Activated CD4-positive, alpha-beta memory T cell treated with anti-CD3 and anti-CD28 coated beads, Interleukin-2, amount 10 ng/mL, durations not matched to agents 7 days and 5 days (primary cell): ENCODE results near the gene REC114. TPM values are rescaled to one million over a fixed set of nuclear protein-coding genes. Genes with fewer than 3 reads are reported as not detected.
"Not testable (repeated sequence)": the region's sequence is repeated elsewhere in the genome, so short reads cannot be mapped to it uniquely, and the experiment has no call there.

ENCODE experiments used
- CTCF ChIA-PET: fragments of 350-600 bp; sonication (Branson Sonifier 250); formaldehyde crosslinking; loops from one replicate; lab custom pipeline; 2021; ENCODE audit warnings: antibody characterized with exemption, inconsistent platforms; lab: Charles Lee
- POLR2A ChIA-PET: fragments of 350-600 bp; sonication (Branson Sonifier 250); formaldehyde crosslinking; loops from one replicate; lab custom pipeline; 2021; ENCODE audit warnings: antibody characterized with exemption; lab: Charles Lee
- DNase-seq: peaks from one replicate; pipeline ENCODE4 v3.0.0-alpha.2; 2020
- H3K27ac Mint-ChIP-seq: one replicate; pipeline ENCODE4 v1.8.0; 2021; ENCODE audit warnings: mild to moderate bottlenecking, mixed read lengths
- H3K27me3 Mint-ChIP-seq: one replicate; pipeline ENCODE4 v1.8.0; 2021; ENCODE audit warnings: mixed read lengths
- H3K36me3 Mint-ChIP-seq: one replicate; pipeline ENCODE4 v1.8.0; 2021; ENCODE audit warnings: low read depth, mixed read lengths
- H3K4me1 Mint-ChIP-seq: one replicate; pipeline ENCODE4 v1.8.0; 2021; ENCODE audit warnings: mixed read lengths
- H3K4me3 Mint-ChIP-seq: one replicate; pipeline ENCODE4 v1.8.0; 2021; ENCODE audit warnings: mild to moderate bottlenecking, mixed read lengths
- H3K9me3 Mint-ChIP-seq: one replicate; pipeline ENCODE4 v1.8.0; 2021; ENCODE audit warnings: mixed read lengths
- total RNA-seq, 2 experiments: library from RNA; stranded (reverse); gene quantifications; one replicate each; pipeline ENCODE4 v1.2.3, GENCODE V29; 2021

Gene REC114, protein sequence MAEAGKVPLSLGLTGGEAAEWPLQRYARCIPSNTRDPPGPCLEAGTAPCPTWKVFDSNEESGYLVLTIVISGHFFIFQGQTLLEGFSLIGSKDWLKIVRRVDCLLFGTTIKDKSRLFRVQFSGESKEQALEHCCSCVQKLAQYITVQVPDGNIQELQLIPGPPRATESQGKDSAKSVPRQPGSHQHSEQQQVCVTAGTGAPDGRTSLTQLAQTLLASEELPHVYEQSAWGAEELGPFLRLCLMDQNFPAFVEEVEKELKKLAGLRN
- total RNA-seq, result not detected

DNA sequence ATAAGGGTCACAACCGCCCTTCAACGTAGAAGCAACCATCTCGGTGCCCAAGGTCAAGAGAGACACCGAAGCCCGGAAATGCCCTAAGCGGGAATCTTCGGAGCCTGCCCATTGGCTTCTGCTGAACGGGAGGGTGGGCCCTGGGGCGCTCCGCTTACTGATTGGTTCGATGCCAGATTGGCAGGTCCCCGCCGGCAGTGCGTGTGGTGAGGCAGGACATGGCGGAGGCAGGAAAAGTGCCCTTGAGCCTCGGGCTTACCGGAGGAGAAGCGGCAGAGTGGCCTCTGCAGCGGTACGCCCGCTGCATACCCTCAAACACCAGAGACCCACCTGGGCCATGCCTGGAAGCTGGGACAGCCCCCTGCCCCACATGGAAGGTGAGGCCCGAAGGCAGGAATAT, at the start of gene REC114:
REC114 (plus strand) TSS at position 197 of the 400 bp plus-strand sequence; CDS start at position 219, 22 bp downstream.
- peaks cover 4% of the 10 kb centered on the region for H3K9me3 Mint-ChIP-seq
- no peak within 1 kb of the TSS for H3K4me3 Mint-ChIP-seq
- H3K27me3 Mint-ChIP-seq, result peaks cover 26% of the 10 kb centered on the region
- H3K36me3 Mint-ChIP-seq, result peaks cover 6% of the 10 kb centered on the region
- ChIA-PET CTCF (no interaction called here), POLR2A (no interaction called here)
- peaks cover 17% of the 10 kb centered on the region for H3K4me1 Mint-ChIP-seq
- no peak within 1 kb of the TSS for H3K27ac Mint-ChIP-seq
- DNase-seq, result no peak

DNA sequence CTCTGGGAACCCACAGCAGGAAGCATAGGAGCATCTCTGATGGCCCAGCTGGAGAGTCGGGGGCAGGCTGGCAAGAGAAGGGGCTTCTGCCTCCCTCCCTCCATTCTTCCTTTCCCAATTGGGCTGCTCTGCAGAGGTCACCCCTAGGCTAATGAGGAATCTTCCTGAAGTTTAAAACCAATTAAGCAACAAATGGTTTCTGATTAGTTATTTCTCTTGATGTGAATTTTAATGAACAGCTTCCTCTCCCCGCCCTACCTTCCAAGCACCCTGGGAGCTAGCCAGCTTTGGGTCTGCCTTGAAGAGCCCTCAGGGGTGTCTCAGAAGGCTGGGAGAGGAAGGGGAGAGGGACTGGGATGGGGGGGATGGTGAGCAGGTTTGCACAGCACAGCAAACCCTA, 49.6 kb upstream of the REC114 start:
- POLR2A ChIA-PET, result no interaction called here
- H3K27me3 Mint-ChIP-seq, result no peaks in the 10 kb centered on the region
- no peaks in the 10 kb centered on the region for H3K36me3 Mint-ChIP-seq
- H3K4me3 Mint-ChIP-seq, result no peak overlapping the region
- no peak overlapping the region for H3K27ac Mint-ChIP-seq
- CTCF ChIA-PET, result no interaction called here
- no peaks in the 10 kb centered on the region for H3K9me3 Mint-ChIP-seq
- no peak for DNase-seq
- no peaks in the 10 kb centered on the region for H3K4me1 Mint-ChIP-seq

DNA sequence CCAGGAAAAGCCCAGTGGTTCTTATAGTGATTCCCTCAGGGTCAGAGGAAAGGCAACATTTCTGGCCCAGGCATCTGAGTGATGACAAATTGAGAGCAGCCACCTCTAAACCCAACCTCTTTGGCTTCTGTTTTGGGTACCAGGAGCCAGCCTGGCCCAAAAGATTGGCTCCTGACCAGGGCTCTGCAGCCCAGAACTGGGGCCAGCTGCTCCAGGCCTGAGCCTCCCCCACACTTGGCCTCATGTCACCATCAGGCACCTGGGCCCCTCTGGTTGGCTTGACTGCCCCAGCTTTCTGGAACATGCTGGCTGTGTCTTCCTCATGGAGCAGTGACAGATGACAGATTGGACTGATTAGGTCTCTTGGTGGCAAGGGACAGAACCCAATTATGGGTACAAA, 48.2 kb upstream of the REC114 start:
- Mint-ChIP-seq H3K27me3 (peaks cover 2% of the 10 kb centered on the region), H3K4me1 (no peaks in the 10 kb centered on the region), H3K36me3 (no peaks in the 10 kb centered on the region), H3K9me3 (no peaks in the 10 kb centered on the region), H3K27ac (no peak overlapping the region), H3K4me3 (no peak overlapping the region)
- ChIA-PET CTCF (no interaction called here), POLR2A (no interaction called here)
- no peak for DNase-seq

DNA sequence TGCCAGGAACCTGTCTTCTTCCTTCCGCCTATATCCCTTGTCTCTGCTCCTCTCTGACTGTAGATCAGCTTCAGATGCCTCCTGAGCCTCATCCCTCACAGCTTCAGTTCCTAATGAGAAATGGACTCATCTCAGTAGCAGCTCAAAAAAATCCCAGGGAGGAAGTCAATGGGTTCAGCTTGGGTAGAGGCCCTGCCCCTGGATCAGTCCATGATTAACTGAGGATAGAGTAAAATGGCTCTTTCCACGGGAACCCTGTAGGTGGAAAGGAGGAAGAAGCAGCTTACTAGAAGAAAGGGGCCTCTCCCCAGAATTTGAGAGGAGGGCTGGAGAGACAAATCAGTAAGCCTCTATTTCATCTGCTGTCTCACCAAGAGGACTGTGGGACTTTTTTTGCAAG, 47.3 kb upstream of the REC114 start:
- Mint-ChIP-seq H3K9me3 (no peaks in the 10 kb centered on the region), H3K36me3 (no peaks in the 10 kb centered on the region), H3K27me3 (peaks cover 3% of the 10 kb centered on the region), H3K4me1 (no peaks in the 10 kb centered on the region), H3K4me3 (no peak overlapping the region), H3K27ac (no peak overlapping the region)
- no peak for DNase-seq
- POLR2A ChIA-PET, result no interaction called here
- CTCF ChIA-PET, result interaction anchor here (0.7 to 0.8 kb wide), 2 partner anchors 158 to 568 kb away, joined by 3 to 4 read pairs; no protein-coding TSS in a partner anchor

DNA sequence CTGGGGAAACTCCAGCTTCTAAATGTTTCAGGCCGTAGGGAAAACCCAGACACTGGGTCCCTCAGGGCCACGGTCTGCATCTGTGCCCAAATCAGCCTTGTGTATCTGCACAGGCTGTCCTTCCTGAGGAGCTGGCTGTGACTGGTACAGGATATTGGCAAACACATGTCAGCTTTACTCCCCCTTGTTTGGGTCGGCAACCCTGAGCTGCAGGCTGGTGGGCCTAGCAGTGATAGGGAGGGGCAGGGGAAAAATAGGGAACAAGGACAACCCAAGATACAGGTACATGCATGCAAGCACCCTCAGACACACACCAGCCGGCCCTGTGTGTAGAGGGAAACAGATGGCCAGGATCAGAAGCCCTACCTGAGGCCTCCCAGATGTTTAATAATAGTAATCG, 45.5 kb upstream of the REC114 start:
- no peaks in the 10 kb centered on the region for H3K9me3 Mint-ChIP-seq
- no peaks in the 10 kb centered on the region for H3K36me3 Mint-ChIP-seq
- CTCF ChIA-PET, result no interaction called here
- peaks cover 3% of the 10 kb centered on the region for H3K27me3 Mint-ChIP-seq
- DNase-seq, result no peak
- no peaks in the 10 kb centered on the region for H3K4me1 Mint-ChIP-seq
- H3K4me3 Mint-ChIP-seq, result no peak overlapping the region
- POLR2A ChIA-PET, result no interaction called here
- no peak overlapping the region for H3K27ac Mint-ChIP-seq

DNA sequence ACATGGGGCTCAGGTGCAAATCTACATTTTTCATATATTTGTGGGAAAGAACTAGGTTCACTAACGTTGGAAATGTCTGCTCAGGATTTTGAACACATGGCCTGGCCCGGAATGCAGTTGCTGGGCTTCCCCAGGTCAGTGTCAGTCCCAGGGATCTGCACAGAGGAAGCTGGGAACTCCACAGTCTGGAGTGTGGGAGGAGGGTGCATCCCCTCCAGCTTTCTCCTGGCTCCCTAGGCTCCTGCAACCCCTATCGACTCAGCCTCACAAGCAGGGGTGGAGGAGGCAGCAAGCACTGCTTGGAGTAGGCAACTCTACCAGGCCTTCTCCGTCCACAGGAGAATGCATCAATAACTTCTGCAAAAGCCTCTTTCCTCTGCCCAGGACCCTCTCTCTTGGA, 44.1 kb upstream of the REC114 start:
- Mint-ChIP-seq H3K36me3 (no peaks in the 10 kb centered on the region), H3K27me3 (peaks cover 3% of the 10 kb centered on the region), H3K4me3 (no peak overlapping the region), H3K9me3 (no peaks in the 10 kb centered on the region), H3K27ac (no peak overlapping the region), H3K4me1 (no peaks in the 10 kb centered on the region)
- no peak for DNase-seq
- ChIA-PET CTCF (no interaction called here), POLR2A (no interaction called here)

DNA sequence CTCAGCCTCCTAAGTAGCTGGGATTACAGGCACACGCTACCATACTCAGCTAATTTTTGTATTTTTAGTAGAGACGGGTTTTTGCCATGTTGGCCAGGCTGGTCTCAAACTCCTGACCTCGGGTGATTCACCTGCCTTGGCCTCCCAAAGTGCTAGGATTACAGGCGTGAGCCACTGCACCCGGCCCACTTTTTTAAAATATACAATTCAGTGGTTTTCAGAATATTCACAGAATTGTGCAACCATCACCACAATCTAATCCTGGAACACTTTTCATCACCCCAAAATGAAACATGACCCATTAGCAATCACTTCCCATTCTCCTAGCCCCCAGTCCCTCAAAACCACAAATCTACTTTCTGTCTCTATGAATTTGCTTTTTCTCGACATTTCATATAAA, 42.7 kb upstream of the REC114 start:
- H3K4me1 Mint-ChIP-seq, CTCF ChIA-PET, H3K4me3 Mint-ChIP-seq, POLR2A ChIA-PET, H3K27me3 Mint-ChIP-seq, H3K9me3 Mint-ChIP-seq, DNase-seq, H3K36me3 Mint-ChIP-seq, H3K27ac Mint-ChIP-seq: not testable (repeated sequence)

DNA sequence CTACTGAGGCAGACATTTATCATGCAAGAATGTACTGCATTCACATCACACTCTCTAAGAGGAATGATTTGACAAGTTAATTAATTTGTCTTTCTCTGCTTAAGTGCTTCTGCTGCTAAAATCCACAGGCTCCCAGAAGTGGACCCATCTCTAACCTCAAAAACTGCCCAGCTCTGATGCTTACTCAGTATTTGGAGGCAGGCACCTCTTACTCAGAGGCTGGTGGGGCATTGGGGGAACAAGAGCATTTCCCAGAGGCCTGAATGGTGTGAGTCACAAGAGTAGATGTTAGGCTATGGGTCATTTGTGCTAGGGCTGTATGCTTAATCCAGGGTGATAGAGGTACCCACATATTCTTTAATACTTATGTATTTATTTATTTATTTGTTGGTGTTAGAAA, 39.8 kb upstream of the REC114 start:
- DNase-seq, result no peak
- ChIA-PET POLR2A (no interaction called here), CTCF (no interaction called here)
- Mint-ChIP-seq H3K4me3 (no peak overlapping the region), H3K9me3 (no peaks in the 10 kb centered on the region), H3K36me3 (no peaks in the 10 kb centered on the region), H3K4me1 (no peaks in the 10 kb centered on the region), H3K27me3 (peaks cover 14% of the 10 kb centered on the region), H3K27ac (no peak overlapping the region)

DNA sequence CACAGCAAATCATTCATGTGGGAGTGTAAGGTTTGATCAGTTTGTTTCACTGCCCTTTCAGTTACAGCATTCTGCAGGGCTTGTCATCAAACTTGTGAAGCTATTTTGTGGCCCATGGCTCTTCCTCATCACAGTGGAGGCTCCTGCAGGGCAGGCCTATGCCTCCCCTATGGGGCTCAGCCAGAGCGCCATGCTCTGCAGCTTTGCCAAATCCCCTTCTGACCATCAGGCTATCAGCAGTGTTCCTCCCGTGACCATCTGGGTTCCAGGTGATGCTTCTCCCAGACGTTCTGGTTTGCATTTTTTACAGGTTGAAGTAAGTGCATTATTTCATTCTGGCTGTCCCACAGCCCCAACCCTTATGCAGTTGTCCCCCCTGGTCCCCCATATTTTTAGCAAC, 28.1 kb upstream of the REC114 start:
- Mint-ChIP-seq H3K27me3 (peaks cover 17% of the 10 kb centered on the region), H3K4me3 (no peak overlapping the region), H3K27ac (no peak overlapping the region), H3K4me1 (no peaks in the 10 kb centered on the region), H3K9me3 (no peaks in the 10 kb centered on the region), H3K36me3 (no peaks in the 10 kb centered on the region)
- ChIA-PET POLR2A (no interaction called here), CTCF (interaction anchor here (0.5 kb wide), 1 partner anchor 108 kb away, joined by 3 read pairs; no protein-coding TSS in a partner anchor)
- DNase-seq, result no peak

DNA sequence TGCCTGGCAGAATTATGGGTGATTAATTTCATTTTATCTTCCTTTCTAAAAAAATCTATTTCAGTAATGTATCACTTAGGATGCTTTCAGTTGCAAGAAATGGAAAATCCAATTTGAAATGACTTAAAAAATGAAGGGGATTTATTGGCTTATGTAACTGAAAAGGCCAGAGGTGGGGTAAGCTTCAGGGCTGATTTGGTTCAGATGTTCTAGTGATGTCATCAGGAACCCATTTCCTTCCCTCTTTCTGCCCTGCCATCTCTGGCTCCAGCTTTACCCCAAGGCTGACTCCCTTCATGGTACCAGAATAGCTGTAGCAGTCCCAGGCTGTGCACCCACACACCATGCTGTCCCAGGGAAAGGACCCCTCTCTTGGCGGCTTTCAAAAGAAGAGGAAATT, 18.5 kb upstream of the REC114 start:
- no peaks in the 10 kb centered on the region for H3K36me3 Mint-ChIP-seq
- peaks cover 14% of the 10 kb centered on the region for H3K4me1 Mint-ChIP-seq
- no peak overlapping the region for H3K27ac Mint-ChIP-seq
- H3K27me3 Mint-ChIP-seq, result peaks cover 22% of the 10 kb centered on the region
- POLR2A ChIA-PET, result no interaction called here
- no peak for DNase-seq
- CTCF ChIA-PET, result no interaction called here
- H3K4me3 Mint-ChIP-seq, result no peak overlapping the region
- no peaks in the 10 kb centered on the region for H3K9me3 Mint-ChIP-seq

DNA sequence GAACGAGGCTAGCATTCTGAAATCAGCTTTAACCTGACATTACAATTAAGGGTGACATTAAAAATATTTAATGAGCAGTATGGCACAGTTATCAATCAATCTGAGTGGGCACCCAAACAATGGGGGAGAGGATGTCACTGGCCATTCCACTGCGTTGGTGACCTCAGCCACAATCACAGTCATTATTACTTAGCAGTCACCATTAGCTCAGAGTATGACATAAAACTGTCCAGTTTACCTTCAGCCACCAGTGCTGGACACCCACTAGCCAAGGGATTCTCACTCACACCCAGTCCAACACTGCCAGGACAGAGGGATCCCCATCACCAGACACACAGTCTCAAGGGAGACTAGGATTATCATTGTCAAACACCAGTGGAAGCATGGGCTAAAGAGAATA, 17.5 kb upstream of the REC114 start:
- peaks cover 24% of the 10 kb centered on the region for H3K27me3 Mint-ChIP-seq
- no peak for DNase-seq
- no peak overlapping the region for H3K27ac Mint-ChIP-seq
- no peak overlapping the region for H3K4me3 Mint-ChIP-seq
- H3K9me3 Mint-ChIP-seq, result no peaks in the 10 kb centered on the region
- POLR2A ChIA-PET, result interaction anchor here (1.4 kb wide), 1 partner anchor 9 kb away, joined by 3 read pairs; no protein-coding TSS in a partner anchor
- H3K4me1 Mint-ChIP-seq, result peaks cover 14% of the 10 kb centered on the region
- no peaks in the 10 kb centered on the region for H3K36me3 Mint-ChIP-seq
- CTCF ChIA-PET, result interaction anchor here (0.6 kb wide), 1 partner anchor 135 kb away, joined by 3 read pairs; no protein-coding TSS in a partner anchor

DNA sequence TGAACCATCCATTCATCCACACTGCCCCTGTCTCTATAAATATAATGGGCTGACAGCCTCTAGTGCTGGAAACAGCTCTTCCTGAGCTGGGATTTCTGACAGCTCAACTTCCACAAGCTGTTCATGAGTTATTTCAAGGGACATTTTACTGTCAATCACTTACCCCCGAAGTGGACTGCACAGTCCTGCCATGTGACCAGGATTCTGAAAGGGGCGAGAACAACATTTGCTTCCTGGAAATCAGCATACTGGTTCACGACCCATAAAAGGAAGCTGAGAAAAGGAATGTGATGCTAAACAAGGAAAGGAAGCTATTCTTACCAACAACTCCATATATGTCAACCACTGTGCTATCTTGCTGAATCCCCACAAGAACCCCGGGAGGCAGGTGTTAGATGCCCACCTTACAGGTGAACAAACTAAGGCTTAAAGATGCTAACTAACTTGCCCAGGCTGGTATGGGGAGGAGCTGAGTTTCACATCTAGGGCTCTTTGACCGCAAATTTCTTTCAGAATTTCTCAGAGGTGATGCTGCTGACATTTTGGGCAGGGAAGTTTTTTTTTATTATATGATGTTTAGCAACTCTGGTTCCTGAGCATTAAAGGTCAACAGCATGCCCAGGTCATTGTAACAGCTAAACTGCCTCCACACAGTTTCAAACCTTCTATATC, 16.5 kb upstream of the REC114 start:
- no peaks in the 10 kb centered on the region for H3K9me3 Mint-ChIP-seq
- POLR2A ChIA-PET, result interaction anchor here (0.7 to 1.4 kb wide), 2 partner anchors 8 to 205 kb away, joined by 3 to 4 read pairs; no protein-coding TSS in a partner anchor
- peaks cover 29% of the 10 kb centered on the region for H3K27me3 Mint-ChIP-seq
- no peak for DNase-seq
- no peak overlapping the region for H3K27ac Mint-ChIP-seq
- H3K4me1 Mint-ChIP-seq, result peaks cover 14% of the 10 kb centered on the region
- no peak overlapping the region for H3K4me3 Mint-ChIP-seq
- no peaks in the 10 kb centered on the region for H3K36me3 Mint-ChIP-seq
- CTCF ChIA-PET, result interaction anchor here (0.6 to 0.8 kb wide), 2 partner anchors 134 to 210 kb away, joined by 3 read pairs; no protein-coding TSS in a partner anchor

DNA sequence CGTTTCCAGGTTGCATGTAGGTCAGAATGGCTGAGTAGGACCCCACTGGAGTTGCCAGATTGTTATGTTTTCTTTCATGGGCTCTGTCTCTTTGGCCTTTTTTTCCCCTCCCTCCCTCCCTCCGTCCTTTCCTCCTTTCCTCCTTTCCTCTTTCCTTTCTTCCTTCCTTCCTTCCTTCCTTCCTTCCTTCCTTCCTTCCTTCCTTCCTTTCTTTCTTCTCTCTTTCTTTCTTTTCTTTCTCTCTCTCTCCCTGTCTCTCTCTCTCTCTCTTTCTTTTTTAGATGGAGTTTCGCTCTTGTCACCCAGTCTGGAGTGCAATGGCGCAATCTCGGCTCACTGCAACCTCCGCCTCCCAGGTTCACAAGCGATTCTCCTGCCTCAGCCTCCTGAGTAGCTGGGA, 11.6 kb upstream of the REC114 start:
- H3K9me3 Mint-ChIP-seq, DNase-seq, H3K4me1 Mint-ChIP-seq, H3K27ac Mint-ChIP-seq, CTCF ChIA-PET, H3K36me3 Mint-ChIP-seq, H3K4me3 Mint-ChIP-seq, POLR2A ChIA-PET: not testable (repeated sequence)
- H3K27me3 Mint-ChIP-seq, result peaks cover 41% of the 10 kb centered on the region
